Esophagus (tissue), 2 donors: ENCODE data around the gene IGFL3. TPM values are rescaled to one million over a fixed set of nuclear protein-coding genes. Genes with fewer than 3 reads are reported as not detected.

ENCODE experiments used
- H3K27ac ChIP-seq, 2 donors: one replicate each; pipeline ENCODE4 v1.5.1; 2013; ENCODE audit warnings: low read depth in 2 of 2, mild to moderate bottlenecking in 2 of 2, inconsistent platforms in 1 of 2, low read length in 1 of 2, moderate library complexity in 1 of 2
- H3K27me3 ChIP-seq, 2 donors: one replicate each; pipeline ENCODE4 v1.6.1; 2013; ENCODE audit warnings: low read length in 2 of 2, control low read depth in 1 of 2, mild to moderate bottlenecking in 1 of 2; ENCODE audit not compliant: insufficient read depth in 2 of 2, control insufficient read depth in 1 of 2
- H3K36me3 ChIP-seq, 2 donors: one replicate each; pipeline ENCODE4 v1.6.1; 2013; ENCODE audit warnings: low read length in 1 of 2; ENCODE audit not compliant: control insufficient read depth in 2 of 2, insufficient read depth in 2 of 2
- H3K4me1 ChIP-seq, 2 donors: one replicate each; pipeline ENCODE4 v1.6.1; 2013; ENCODE audit warnings: low read length in 1 of 2; ENCODE audit not compliant: control insufficient read depth in 2 of 2, insufficient read depth in 2 of 2
- H3K4me3 ChIP-seq, 2 donors: one replicate each; pipeline ENCODE4 v1.5.1; 2013; ENCODE audit warnings: low read length in 2 of 2, mild to moderate bottlenecking in 2 of 2, low read depth in 1 of 2, moderate library complexity in 1 of 2
- H3K9me3 ChIP-seq, 2 donors: one replicate each; pipeline ENCODE4 v1.6.1; 2013; ENCODE audit warnings: mild to moderate bottlenecking in 2 of 2, low read depth in 1 of 2, low read length in 1 of 2, moderate library complexity in 1 of 2; ENCODE audit not compliant: control insufficient read depth in 2 of 2, insufficient read depth in 1 of 2
- WGBS, 2 donors: extraction: QIAGEN DNeasy Blood & Tissue Kit; methylation state at CpG; one replicate each; pipeline ENCODE4 v1.1.7; 2013; 5-methylcytosine and 5-hydroxymethylcytosine counted together
- polyA plus RNA-seq, 2 donors: library from polyadenylated mRNA; stranded (reverse); fragments of 200-250 nt; gene quantifications; one replicate each; pipeline ENCODE4 v1.2.3, GENCODE V29; 2013
- donor health status: healthy with polysubstance abuse.
- donor health status: Bipolar disorder and iron deficiency.

The IGFL3 gene
- polyA plus RNA-seq, 2 donors, result not detected

DNA sequence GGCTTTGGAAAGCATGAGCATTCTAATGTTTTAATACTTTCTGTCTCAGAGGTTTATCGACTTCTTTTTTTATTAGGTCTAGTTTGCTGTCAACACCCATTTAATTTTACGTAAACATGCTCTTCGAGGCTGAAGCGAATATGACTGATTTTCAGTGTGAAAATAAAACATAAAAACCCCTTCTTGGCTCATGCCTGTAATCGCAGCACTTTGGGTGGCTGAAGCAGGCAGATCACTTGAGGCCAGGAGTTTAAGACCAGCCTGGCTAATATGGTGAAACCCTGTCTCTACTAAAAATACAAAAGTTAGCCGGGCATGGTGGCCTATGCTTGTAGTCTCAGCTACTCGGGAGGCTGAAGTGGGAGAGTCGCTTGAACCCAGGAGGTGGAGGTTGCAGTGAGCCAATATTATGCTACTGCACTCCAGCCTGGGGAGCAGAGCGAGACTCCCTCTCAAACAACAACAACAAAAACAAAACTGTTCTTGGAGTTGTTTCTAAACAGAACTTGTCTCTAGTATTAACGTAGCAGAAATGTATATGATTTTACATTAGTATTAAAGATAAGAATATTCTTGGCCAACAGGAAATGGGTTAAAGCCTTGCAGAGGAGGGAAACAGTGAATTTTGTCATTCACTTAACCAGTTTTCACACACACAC lies 7.1 kb upstream of the IGFL3 start:
- H3K27ac ChIP-seq, result peak overlapping the region in 1 of 2 donors; percentile 4
- no peaks in the 10 kb centered on the region for H3K27me3 ChIP-seq
- no peaks in the 10 kb centered on the region for H3K9me3 ChIP-seq
- H3K36me3 ChIP-seq, result no peaks in the 10 kb centered on the region
- 82 to 84% methylated on average over 10 of the region's 10 CpGs for WGBS, 2 donors
- H3K4me1 ChIP-seq, result peaks cover 0 to 10% of the 10 kb centered on the region in 2 donors
- no peak overlapping the region for H3K4me3 ChIP-seq

DNA sequence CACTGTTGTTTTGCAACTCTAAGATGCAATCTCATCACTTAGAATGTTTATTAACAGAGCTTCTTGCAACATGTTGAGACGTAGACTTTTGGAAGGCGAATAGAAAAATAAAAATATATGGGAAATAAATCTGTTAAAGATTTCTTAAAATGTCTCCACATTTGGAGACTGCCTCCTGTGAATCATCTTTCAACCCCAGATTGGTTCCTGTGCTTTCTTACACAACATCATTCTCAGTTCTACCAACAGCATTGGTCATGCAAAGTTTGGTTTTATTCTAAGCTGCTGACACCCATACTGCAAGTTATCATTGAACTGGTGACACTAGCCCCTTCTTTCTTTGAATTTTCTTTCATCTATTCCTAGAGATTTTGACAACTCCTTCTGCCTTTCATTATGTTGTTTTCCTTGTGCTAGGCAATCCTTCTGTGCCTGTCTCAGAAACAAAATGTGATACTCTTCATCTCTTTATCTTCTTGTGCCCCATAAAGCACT lies 1.6 kb upstream of the IGFL3 start:
- H3K27ac ChIP-seq, result no peak overlapping the region
- H3K9me3 ChIP-seq, result no peaks in the 10 kb centered on the region
- no peaks in the 10 kb centered on the region for H3K36me3 ChIP-seq
- H3K4me1 ChIP-seq, result no peaks in the 10 kb centered on the region
- 84 to 86% methylated on average over 2 of the region's 2 CpGs for WGBS, 2 donors
- H3K27me3 ChIP-seq, result no peaks in the 10 kb centered on the region
- H3K4me3 ChIP-seq, result no peak overlapping the region

DNA sequence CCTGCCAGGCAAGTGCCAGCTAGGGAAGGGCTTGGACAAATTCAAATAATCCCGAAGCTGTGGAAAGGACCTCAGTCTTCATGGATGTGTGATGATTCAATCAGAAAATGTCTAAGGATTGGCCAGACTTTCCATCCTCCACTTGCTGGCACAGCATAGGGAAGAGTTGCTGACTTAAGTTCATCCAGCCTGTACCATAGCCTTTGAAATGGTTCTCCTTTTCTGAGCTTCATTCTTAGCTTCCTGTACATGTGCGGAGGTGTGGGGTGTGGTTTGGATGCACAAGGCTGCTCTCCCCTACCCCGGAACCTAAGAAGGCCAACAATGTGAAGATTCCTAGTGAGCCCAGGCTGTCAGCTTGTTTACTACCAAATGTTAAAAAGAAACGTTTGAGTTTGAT lies 959 bp upstream of the IGFL3 start:
- Histone ChIP-seq H3K27ac (no peak overlapping the region), H3K4me1 (no peaks in the 10 kb centered on the region), H3K4me3 (no peak overlapping the region), H3K27me3 (no peaks in the 10 kb centered on the region), H3K9me3 (no peaks in the 10 kb centered on the region), H3K36me3 (no peaks in the 10 kb centered on the region)
- 70 to 76% methylated on average over 4 of the region's 4 CpGs for WGBS, 2 donors

DNA sequence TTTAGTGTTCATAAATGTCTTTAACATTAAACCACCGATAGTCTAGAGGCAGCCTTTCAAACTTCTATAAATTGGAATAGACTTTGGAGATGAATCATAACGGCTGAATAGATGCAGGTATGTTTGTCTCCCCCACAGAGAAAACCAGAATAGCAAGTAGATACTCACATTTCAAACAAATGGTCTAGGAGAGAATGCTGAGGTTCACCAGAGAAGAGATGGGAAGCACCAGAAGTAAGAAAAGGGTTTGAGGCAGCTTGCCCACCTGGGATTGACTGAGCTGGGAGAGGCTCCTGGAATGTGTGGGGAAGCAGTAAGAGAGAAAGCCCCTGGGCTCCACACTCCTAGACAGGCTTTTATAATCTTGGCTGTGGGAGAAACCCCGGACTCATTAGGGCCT lies 6.4 kb downstream of the IGFL3 start:
- no peak overlapping the region for H3K4me3 ChIP-seq
- H3K36me3 ChIP-seq, result no peaks in the 10 kb centered on the region
- 46 to 60% methylated on average over 3 of the region's 3 CpGs for WGBS, 2 donors
- H3K27ac ChIP-seq, result no peak overlapping the region
- H3K4me1 ChIP-seq, result peaks cover 0 to 3% of the 10 kb centered on the region in 2 donors
- peaks cover 2 to 4% of the 10 kb centered on the region in 2 donors for H3K9me3 ChIP-seq
- no peaks in the 10 kb centered on the region for H3K27me3 ChIP-seq

DNA sequence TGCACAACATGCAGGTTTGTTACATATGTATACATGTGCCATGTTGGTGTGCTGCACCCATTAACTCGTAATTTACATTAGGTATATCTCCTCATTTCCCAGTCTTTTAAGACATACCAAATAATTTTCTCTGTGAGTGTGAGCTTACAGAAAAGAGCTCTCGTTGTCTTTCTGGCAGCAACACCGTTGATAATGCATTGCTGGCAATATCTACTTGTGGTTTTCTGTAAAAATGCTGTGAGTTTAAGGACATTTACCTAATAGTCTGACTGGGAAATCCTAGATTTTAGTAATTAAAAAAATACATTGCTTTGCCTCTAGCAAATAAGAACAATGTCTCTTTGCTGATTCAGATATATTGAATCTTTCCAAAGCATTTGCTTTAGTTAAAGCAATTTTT lies 8.4 kb downstream of the IGFL3 start:
- Histone ChIP-seq H3K27ac (no peak overlapping the region), H3K4me3 (no peak overlapping the region), H3K9me3 (peaks cover 2 to 4% of the 10 kb centered on the region in 2 donors), H3K4me1 (peaks cover 0 to 3% of the 10 kb centered on the region in 2 donors), H3K36me3 (no peaks in the 10 kb centered on the region), H3K27me3 (no peaks in the 10 kb centered on the region)
- WGBS, 2 donors, result 49 to 55% methylated on average over 3 of the region's 3 CpGs

DNA sequence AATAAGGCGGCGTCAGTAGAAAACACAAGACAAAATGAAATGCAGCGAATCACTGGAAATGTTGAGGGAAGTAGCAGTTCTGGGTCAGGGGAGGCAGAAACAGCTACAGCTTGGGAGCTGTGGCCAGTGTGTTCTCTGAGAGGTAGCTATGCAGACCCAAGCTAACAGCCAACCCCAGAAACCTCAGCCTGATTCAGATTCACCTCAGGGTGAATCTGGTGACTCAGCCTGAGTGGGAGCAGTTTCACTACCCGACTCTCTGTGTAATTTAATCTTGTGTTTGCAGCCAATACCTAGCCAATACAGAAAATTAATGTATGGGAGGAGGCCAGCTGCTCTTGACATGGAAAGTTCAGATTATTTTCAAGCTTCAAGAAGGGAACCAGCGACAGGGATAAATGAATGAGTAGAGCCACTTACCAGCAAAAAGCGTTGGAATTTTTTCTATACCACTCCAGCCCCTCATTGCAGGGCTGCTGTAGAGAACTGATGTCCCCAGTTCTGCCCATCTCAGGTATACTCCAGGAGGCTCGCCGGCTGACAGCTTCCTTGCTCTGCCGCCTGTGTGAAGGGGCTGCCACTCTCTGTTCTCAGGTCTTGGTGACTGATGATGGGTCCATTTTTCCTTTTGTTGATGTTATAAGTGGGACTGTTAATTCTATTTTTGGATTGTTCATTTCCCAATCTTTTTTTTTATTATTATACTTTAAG lies 8.9 kb downstream of the IGFL3 start:
- Histone ChIP-seq H3K4me3 (no peak overlapping the region), H3K9me3 (peaks cover 2 to 4% of the 10 kb centered on the region in 2 donors), H3K36me3 (no peaks in the 10 kb centered on the region), H3K27me3 (no peaks in the 10 kb centered on the region), H3K27ac (peak overlapping the region; percentile 54 to 73), H3K4me1 (peaks cover 0 to 3% of the 10 kb centered on the region in 2 donors)
- WGBS, 2 donors, result 40 to 52% methylated on average over 9 of the region's 9 CpGs

DNA sequence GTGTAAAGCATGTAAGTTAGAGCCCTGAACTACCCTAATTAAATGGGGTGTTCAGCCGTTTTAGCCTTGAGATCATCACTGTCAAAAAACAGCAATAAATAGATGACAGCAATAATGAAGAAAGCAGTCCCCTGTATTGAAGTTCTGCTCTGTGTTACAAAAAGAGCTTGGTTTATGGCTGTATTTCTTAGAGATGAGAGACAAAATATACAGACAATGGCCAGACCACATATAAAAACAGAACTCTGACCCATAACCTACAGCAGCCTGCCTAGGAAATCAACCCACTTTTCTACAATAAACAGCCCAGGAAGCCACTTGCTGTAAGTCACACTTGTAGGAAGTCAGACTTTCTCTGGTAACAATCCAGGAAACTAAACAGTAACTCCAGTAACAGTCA lies 10.8 kb downstream of the IGFL3 start:
- no peaks in the 10 kb centered on the region for H3K9me3 ChIP-seq
- H3K36me3 ChIP-seq, result no peaks in the 10 kb centered on the region
- H3K4me1 ChIP-seq, result no peaks in the 10 kb centered on the region
- 55 to 66% methylated on average over 1 of the region's 1 CpG for whole genome bisulfite sequencing, 2 donors
- no peaks in the 10 kb centered on the region for H3K27me3 ChIP-seq
- no peak overlapping the region for H3K27ac ChIP-seq
- no peak overlapping the region for H3K4me3 ChIP-seq

DNA sequence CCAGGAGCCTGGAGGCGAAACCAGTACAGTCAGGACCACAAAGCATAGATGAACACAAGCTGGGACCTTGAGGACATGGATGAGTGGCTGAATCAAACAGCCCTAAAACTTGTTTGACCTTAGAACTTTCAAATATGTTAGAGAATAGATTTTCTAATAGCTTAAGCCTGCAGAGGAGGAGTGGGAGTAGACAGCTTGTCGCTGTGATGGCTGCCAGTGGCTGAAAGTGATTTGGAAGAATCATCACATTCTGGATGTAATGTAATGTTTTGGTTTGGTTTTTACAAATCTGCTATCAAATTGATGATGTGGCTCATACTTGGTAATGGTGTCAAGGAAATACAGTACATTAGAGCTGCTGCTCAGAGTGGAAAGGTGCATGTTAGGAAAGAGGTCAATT lies 12.0 kb downstream of the IGFL3 start:
- Histone ChIP-seq H3K36me3 (no peaks in the 10 kb centered on the region), H3K4me1 (no peaks in the 10 kb centered on the region), H3K4me3 (no peak overlapping the region), H3K27ac (no peak overlapping the region), H3K9me3 (no peaks in the 10 kb centered on the region), H3K27me3 (no peaks in the 10 kb centered on the region)
- WGBS, 2 donors, result 70 to 72% methylated on average over 2 of the region's 2 CpGs

DNA sequence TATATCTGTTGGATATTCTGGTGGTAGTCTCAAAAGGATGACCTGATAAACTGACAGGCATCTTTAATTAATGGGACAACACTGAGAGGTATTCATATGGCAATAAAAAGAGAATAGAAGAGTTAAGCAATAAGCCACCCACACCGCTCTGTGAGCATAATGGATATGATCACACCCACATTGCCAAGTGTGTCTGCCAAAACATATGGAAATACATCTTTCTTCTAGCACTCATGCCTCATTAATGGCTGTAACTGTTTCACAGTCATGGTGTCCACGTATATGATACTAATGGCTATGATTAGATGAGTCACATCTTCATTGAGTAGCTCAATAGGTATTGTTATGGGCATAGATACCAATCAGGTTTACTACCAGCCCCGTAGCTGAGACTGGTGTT lies 13.1 kb downstream of the IGFL3 start:
- WGBS, 2 donors, result 38 to 40% methylated on average over 3 of the region's 3 CpGs
- Histone ChIP-seq H3K27ac (no peak overlapping the region), H3K4me3 (no peak overlapping the region), H3K27me3 (no peaks in the 10 kb centered on the region), H3K9me3 (no peaks in the 10 kb centered on the region), H3K4me1 (no peaks in the 10 kb centered on the region), H3K36me3 (no peaks in the 10 kb centered on the region)

DNA sequence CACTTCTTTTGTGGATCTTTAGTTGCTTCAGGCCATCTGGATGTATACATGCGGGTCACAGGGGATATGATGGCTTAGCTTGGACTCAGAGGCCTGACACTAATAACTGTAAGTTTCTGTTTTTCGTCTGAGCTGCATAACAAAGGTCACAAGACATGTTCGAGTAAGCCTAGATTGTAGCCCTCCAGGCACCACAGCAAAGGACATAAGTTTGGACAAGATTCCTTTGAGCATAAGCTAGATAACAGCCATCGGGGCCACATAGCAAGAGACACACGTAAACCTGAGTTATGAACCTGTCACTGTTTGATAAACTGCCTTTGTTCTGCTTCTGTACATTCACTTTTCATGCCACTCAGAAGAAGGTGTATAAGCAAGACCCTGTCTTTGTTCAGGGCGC lies 14.6 kb downstream of the IGFL3 start:
- no peak overlapping the region for H3K27ac ChIP-seq
- H3K4me3 ChIP-seq, result no peak overlapping the region
- H3K9me3 ChIP-seq, result no peaks in the 10 kb centered on the region
- no peaks in the 10 kb centered on the region for H3K27me3 ChIP-seq
- no peaks in the 10 kb centered on the region for H3K36me3 ChIP-seq
- WGBS, 2 donors, result 43 to 55% methylated on average over 6 of the region's 6 CpGs
- H3K4me1 ChIP-seq, result no peaks in the 10 kb centered on the region
